Skin of body (tissue), 2 donors: ENCODE measurements around the gene LATS1. TPM values are rescaled to one million over a fixed set of nuclear protein-coding genes. Genes with fewer than 3 reads are reported as not detected.
"Not testable (repeated sequence)": the region's sequence is repeated elsewhere in the genome, so short reads cannot be mapped to it uniquely, and the experiment has no call there.

Source experiments
- DNase-seq: peaks from one replicate; lab custom pipeline; 2025; lab: John Stamatoyannopoulos, UW
- total RNA-seq: library from RNA; depleted of rRNA; stranded (reverse); fragments of >200 nt; gene quantifications from one replicate; pipeline ENCODE4 v1.2.3, GENCODE V29; 2014

LATS1 gene
- 24.0 TPM for total RNA-seq

DNA sequence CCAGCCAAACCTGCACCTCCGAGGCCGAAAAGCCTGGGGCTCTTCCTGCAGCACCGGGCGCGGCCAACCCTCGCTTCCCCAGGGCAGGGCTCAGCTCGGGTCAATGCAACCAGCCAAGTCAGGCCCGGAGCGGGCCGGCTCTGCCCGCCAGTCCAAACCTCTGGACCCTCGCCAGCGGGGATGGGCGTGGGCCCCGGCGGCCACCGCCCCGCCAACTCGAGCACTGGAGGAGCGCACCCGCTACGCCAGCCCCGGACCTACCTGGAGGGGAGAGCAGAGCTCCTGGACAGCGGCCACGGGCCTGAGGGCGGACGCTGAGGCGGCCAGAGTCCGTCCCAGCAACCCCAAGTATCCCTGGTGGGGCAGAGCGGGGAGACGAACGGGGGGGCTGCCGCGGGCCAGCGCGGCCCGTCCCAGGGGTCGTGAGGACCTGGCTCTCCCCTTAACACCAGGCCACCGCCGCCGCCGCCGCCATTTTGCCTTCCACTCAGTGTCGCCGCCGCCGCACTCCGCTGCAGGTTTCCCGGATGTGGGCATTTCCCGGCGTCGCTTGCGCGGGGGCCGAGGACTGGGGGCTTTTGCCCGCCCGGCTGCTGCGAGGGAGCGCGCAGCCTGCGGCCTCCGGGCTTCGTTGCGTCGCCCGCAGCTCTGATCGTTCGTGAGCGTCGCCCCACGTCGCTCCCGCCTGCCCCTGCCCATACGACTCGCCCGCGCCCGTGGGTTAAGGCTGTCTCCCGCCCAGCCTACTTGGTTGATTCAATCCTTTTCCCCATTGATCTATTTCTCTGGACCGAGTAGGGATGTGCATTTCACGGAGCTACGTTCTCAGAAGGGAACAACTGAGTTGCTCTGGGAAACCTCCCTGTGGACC is at the start of gene LATS1:
TSS of gene LATS1 (minus strand) at position 514 of the 871 bp plus-strand sequence. CDS start 15,975 bp downstream, outside the sequence.
- DNase-seq: peak; percentile 86

DNA sequence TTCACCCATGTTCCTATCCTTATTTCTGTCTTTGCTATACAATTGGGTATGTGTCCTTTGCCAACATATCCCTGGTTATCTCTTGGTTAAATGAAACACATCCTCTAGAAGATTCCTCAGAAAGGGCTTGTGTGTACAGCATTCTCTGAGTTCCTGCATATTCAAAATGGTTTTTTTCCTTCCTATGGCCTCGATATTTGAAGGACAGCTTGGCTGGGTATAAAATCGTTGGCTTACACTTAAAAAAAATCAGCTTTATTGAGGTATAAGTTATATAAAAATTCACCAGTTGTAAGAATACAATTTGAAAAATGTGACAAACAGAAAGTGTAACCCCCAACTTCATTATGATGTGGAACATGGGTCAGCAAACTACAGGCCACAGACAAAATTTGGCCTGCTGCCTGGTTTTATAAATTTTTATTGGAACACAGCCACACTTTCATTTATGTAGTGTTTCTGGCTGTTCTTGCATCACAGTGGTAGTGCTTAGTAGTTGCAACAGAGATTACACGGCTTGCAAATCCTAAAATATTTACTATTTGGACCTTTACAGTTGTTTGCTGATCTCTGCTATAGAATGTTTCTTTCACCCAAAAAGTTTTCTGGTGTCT is 48.4 kb upstream of the LATS1 start:
- no peak for DNase-seq

DNA sequence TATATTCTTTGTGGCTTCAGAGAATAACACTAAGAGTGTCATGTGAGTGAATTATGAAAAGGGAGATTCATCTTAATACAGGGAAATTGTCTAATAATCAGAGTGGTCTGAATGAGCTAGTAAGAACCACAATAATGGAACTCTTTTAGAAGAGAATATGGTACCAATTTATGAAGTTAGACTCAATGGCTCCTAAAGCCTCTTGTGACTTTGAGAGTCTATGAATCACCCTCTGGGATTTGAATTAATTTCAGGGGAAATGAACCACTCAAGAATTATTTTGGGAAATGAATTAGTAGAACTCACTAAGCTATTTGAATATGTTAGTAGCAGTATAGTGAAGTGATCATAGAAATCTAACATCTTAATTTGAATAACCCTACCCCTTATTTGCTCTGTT is 46.0 kb upstream of the LATS1 start:
- no peak for DNase-seq

DNA sequence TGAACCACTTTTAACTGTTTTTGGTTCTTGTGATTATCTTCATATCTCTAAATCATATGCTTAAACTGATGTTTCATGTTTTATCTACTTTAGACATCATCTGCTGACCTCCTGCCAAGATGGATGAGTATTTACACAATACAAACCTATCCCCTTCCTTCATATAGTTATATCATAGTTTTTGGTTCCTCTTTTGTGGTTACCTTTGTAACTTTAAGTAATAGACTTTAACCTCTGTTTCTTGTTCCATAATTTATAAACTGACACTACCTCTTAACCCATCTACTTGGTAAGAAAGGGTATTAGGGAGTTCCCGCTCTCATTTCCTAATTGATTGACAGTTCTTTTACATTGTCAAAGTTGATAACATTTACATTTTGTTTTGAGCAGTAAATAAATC is 43.5 kb upstream of the LATS1 start:
- no peak for DNase-seq

DNA sequence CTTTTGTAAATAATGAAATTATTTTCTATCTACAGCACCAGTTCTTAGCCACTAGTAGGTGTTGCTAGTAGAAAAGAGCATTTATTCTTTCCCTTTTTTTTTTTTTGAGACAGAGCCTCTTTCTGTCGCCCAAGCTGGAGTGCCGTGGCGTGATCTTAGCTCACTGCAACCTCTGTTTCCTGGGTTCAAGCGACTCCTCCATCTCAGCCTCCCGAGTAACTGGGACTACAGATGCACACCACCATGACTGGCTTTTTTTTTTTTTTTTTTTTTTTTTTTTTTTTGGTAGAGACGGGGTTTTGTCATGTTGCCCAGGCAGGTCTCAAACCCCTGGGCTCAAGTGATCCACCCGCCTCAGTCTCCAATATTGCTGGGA is 38.3 kb upstream of the LATS1 start:
- DNase-seq: no peak

DNA sequence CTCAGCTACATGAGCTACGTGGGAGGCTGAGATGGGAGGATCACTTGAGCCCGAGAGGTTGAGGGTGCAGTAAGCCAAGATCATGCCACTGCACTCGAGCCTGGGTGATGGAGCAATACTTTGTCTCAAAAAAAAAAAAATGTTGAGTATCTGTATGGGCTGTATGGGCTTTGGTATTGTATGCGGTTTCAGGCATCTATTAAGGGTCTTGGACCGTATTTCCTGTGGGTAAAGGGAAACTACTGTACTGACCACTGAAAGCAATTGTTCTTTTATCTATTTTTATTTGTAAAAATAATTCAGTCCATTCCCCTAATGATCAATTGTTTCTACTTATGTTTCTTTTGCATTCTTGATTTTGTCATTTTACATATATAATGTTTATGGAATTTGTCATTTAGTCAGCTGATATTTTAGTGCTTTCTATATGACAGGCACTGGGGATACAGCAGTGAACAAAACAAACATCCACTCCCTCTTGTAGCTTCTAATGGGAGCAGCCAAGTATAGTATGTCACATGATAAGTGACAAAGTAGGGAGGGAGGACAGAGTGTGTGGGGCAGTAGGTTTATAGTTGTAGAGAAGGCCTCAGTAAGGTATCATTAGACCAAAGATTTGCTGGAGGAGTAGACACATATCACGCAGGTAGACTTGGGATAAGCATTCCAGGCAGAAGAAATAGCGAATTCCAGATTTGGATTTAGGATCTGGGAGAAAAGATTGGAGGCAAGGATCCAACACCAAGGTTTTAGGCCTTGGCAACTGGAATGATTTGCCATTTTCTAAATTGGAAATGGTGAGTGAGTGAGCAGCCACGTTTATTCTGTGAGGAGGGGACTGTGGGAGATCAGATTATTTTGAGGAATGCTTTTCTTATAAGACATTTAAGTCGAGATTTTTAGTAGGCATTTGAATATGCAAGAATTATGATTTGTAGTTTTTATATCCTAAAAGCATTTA is 37.7 kb upstream of the LATS1 start:
- no peak for DNase-seq

DNA sequence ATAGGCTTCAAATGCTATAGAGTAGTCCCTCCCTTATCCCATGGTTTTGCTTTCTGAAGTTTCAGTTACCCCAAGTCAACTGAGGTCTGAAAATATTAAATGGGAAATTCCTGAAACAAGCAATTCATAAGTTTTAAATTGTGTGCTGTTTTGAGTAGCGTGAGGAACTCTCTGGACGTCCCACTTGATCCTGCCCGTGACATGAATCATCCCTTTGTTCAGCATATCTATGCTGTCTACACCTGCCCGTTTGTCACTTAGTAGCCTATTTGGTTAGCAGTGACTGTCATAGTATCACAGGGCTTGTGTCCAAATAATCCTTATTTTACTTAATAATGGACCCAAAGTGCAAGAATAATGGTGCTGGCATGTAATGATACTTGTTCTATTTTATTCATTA is 36.6 kb upstream of the LATS1 start:
- DNase-seq: no peak

DNA sequence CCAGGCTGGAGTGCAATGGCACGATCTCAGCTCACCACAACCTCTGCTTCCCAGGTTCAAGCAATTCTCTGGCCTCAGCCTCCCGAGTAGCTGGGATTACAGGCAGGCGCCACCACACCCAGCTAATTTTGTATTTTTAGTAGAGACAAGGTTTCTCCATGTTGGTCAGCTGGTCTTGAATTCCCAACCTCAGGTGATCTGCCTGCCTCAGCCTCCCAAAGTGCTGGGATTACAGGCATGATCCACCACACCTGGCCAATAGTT is 35.4 kb upstream of the LATS1 start:
- DNase-seq: not testable (repeated sequence)

DNA sequence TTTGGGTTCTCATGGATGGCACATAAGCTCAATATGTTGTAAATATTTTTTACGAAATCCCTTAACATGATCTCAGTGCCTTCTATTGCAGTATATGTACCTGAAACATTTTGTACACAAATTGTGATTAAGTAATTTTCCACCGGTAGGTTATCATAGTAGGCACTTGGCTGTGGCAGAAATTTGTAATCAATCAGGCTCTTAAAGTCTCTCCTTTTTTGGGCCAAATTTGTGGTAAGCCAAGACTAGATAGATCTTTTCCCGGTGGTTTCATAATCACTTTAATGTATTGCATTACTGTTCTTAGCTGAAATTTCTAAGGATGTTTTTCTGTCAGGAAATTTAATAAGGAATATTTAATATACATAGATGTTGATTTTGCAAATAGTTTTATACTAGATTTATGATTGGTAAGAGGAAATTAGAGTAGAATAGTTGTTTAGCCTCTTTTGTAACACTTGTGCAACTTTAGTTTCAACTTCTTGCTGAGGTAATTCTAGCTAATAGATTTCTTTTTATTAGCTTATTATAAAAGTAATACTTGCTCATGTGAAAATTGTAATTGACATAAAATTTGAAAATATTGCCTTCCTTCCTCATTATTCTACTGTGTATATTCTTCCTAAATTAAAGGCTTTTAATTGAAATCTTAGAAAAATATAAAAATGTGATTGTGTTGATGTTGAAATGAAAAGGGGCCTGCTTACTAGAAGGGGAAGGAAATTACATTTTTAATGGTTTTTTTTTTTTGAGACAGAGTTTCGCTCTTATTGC is 34.9 kb upstream of the LATS1 start:
- no peak for DNase-seq

DNA sequence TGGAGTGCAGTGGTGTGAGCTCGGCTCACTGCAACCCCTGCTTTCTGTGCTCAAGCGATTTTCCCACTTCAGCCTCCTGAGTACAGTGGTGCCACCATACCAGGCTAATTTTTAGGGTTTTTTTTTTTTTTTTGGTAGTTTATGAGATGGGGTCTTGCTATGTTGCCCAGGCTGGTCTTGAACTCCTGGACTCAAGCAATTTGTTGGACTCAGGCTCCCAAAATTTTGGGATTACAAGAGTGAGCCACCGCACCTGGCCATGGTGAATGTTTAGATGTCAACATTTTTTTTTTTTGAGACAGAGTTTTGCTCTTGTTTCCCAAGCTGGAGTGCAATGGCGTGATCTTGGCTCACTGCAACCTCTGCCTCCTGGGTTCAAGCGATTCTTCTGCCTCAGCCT is 34.0 kb upstream of the LATS1 start:
- not testable (repeated sequence) for DNase-seq

DNA sequence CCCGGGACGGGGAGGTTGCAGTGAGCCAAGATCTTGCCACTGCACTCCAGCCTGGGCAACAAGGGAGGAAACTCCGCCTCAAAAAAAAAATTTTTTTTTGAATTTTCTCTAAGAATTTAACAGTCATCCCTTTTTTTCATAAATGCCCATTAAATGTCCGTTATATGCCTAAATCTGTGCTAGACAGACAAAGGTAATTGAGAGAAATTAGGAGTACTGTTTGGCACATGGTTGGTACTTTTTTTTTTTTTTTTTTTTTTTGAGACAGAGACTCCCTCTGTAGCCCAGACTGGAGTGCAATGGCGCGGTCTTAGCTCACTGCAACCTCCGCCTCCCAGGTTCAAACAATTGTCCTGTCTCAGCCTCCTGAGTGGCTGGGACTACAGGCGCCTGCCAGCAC is 33.3 kb upstream of the LATS1 start:
- no peak for DNase-seq

DNA sequence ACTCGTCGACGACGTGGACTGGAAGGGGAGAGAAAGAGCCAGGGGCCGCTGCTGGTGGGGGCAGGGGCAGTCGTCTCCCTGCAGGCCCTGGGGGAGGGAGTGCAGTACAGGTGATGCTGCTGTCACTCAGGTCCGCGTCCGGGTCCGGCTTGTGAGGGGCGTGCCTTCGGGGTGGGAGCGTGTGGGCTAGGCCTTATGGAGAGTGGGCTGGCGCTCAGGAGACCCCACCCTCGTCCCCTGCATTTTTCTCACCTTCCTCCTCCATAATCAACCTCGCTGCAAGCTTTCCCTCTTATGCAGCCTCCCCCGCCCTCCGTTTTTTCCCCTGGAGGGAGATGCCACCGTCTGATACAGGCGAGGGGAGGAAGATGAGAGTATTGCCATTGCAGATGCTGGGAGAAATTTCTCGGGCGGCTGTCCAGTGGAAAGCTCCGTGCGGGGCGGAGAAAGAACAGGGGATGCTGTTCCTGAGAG is 32.3 kb upstream of the LATS1 start:
- DNase-seq: peak; percentile 36

DNA sequence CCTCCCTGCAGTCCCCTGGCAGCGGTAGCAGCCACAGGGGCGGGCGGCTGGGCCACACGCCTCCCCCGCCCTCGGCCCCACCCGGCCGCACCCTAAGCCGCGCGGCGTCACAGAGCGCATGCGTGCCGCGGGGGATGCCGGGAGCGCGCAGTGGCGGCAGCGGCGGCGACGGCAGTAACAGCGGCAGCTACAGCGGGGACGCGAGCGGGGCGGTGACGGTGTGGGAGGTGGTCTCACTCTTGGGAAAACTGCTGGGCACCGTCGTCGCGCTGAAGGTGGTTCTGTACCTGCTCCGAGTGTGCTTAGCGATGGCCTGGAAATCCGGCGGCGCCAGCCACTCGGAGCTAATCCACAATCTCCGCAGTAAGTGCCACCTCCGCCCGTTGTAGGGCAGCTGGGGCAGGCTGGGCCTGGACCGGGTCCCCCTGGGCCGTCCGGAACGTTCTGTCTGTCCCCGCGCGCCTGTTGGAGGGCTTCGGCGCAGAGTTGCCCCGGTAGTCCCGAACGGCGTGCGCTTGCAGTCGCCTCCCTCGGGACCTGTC is 31.8 kb upstream of the LATS1 start, which contains the start of gene PCMT1:
TSS of gene PCMT1 (plus strand) at position 148 of the 542 bp plus-strand sequence. CDS start at position 309, 161 bp downstream.
- peak; percentile 75 for DNase-seq

DNA sequence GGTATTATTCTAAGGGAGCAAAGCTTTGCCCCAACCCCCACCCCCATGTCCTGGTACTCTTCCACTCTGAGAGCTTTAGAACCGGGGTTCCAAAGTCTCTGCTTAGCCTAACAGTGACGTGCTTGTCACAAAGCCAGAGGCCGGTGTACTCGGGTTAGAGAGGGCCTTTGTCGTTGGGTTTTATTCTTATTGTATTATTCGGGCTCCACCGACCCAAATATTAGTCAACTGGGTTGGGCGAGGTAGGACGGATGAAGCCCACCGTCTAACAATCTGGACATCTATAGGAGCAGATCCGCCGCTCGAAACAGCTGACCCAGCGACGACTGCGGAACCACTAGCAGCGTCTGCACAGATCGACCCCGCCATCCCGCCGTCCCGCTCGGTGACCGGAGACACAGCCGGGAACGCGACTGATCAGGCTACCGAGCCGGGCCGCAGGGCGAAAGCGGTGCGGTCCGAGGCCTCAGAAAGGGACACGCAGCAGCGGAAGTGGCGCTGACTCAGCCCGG is 31.2 kb upstream of the LATS1 start:
- DNase-seq: not testable (repeated sequence)

DNA sequence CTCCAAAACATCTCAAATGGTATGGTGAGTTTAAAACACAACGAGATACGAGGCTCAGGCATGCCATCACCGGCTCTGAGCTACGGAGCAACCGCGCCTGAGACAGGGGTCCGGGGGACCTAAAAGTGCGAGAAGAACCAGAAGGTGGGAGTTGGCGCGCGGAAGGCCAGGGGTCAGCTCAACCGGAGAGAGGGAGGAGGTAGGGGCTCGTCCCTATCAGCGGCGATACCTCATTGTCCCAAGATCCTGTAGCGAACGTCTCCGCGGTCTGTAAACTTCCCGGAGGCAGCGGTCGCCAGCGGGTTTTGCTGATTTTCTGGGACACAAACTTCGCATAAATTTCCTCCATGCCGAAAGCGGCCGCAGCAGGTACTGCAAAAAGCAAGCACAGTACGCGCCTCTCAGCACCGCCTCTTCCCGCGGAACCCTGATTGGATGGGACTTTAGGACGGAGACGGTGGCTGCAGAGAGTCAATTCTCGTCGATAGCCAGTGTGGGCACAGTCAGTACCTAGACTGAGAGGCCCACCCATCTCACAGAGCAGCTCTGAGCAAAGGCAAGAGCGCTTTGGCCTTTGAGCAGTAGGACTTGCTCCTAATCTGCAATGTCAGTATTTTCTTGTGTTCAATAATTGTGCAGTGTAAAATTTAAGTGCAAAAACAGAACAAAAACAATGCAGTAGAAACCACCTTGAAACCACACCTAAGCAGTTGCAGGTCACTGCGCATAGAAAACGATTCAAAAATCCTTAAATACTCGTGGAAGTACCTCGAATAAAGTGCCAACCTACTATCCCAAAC is 28.4 kb upstream of the LATS1 start, which contains the start of gene NUP43:
TSS of gene NUP43 (minus strand) at position 383 of the 800 bp plus-strand sequence. CDS start at position 349, 34 bp downstream.
- peak; percentile 92 for DNase-seq

DNA sequence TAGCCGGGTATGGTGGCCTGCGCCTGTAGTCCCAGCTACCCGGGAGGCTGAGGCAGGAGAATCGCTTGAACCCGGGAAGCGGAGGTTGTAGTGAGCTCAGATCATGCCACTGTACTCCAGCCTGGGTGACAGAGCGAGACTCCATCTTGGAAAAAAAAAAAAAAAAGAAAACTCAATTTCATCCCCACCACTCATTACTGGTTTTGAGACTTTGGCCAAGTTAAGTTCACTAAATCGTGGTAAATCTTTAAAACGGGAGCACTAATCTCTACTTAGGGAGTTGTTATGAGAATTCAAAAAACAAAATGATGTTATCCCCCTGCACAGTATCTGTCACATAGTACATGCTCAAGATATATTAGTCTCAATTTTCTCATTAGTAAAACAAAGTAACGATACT is 27.4 kb upstream of the LATS1 start:
- DNase-seq: not testable (repeated sequence)

DNA sequence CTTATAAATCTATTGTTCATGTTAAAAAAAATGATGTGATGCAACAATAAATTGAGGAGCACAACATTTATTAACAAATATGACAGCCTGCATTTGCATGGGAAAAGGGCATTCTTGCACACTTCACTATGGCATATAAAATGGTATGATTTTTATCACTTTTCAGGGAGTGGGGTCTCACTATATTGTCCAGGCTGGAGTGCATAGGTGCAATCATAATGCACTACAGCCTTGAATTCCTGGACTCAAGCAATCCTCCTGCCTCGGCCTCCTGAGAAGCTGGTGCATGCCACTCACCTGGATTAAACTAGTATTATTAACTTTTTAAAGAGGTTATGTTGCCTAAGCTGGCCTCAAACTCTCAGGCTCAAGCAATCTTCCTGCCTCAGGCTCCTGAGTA is 17.0 kb upstream of the LATS1 start:
- DNase-seq: no peak

DNA sequence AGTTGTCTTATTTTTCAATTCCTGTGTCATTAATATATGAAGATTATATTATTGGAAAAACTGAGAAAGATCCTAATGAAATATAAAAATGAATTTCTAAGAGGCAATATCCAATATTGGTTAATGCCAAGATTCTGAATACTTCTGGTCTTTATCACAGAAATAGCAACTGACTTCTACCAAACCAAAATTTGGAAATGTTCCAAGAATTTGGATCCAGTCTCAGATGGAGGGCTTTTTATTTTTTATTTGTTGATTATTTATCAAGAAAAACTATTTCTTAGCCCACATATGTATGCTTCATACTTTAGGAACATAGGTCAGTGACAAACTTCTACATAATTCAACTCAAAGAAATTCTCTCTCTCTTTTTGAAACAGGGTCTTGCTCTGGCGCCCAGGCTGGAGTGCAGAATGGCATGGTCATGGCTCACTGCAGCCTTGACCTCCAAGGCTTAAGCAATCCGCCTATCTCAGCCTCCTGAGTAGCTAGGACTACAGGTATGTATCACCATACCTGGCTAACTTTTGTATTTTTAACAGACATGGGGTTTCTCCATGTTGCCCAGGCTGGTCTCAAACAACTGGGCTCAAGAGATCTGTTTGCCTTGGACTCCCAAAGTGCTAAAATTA is 15.3 kb upstream of the LATS1 start:
- no peak for DNase-seq

DNA sequence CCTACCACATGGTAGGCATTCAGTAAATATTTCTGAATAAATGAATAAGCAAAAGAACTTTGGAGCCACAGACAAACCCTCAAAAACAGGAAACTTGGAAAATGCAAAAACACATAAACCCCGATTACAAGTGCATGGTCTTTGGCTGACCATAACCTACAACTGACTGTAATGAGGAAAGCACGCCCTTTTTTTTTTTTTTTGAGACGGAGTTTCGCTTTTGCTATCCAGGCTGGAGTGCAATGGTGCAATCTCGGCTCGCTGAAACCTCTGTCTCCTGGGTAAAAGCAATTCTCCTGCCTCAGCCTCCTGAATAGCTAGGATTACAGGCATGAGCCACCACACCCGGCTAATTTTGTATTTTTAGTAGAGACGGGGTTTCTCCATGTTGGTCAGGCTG is 11.9 kb upstream of the LATS1 start:
- DNase-seq: no peak
